ENCODE data around the gene RBM20. TPM values are rescaled to one million over a fixed set of nuclear protein-coding genes. Genes with fewer than 3 reads are reported as not detected.

RBM20 gene
- total RNA-seq, 2 experiments from 2014 or later, result 0.03 TPM; not detected in 1

DNA sequence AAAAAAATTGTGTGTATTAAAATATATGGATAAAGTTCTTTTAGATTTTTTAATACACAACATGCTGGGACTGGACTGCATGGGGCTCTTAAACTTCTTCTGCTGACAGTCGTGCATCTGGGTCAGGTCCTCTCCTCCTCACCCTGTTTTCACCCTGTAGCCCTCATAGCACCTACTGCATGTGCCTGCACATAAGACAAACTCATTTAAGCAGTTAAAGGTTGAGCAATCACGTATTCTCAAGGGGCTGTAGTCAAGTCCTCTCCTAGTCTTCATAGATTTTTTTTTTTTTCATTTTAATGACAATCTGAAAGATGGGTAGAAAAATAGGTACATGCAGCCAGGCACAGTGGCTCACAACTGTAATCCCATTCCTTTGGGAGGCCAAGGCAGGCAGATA lies 204.0 kb downstream of the RBM20 start:
- no peaks in the 10 kb centered on the region for H3K9me3 Mint-ChIP-seq (ENCODE audit: insufficient read depth)
- ATAC-seq, result no peak
- CTCF ChIA-PET, result no interaction called here

DNA sequence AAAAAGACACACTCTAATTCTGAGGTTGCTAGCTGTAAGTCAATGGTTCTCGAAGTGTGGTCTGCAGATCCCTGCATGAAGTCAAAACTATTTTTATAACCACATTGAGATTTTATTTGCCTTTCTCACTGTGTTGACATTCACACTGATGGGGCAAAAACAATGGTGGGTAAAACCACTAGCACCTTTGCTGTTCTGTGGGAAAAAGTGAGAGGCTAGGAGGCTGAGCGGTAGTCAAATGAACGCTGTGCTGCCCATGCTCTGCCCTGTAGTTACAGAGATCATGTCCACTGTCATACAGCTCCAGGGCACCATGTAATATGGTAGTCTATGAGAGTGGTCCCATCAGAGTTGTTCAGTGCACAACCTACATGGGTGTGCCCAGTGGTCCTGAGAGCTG lies 206.0 kb downstream of the RBM20 start:
- Mint-ChIP-seq H3K9me3 (ENCODE audit: insufficient read depth) (no peaks in the 10 kb centered on the region), H3K4me1 (ENCODE audit: low read depth) (peaks cover 72% of the 10 kb centered on the region), H3K36me3 (ENCODE audit: low read depth) (peaks cover 2% of the 10 kb centered on the region), H3K4me3 (no peak overlapping the region), H3K27ac (no peak overlapping the region), H3K27me3 (ENCODE audit: low read depth) (no peaks in the 10 kb centered on the region)
- ChIA-PET CTCF (interaction anchor here (0.8 to 3.6 kb wide), 5 partner anchors 11 to 47 kb away, joined by 3 to 16 read pairs (median 5); partner anchors contain the start of gene PDCD4), POLR2A (interaction anchor here (0.7 to 2.0 kb wide), 4 partner anchors 10 to 1461 kb away, joined by 3 to 10 read pairs (median 4); partner anchors contain the start of gene PDCD4)
- peak; percentile 37 for ATAC-seq
- DNase-seq, result no peak

More for the DNA sequence above, 204.0 kb downstream of the RBM20 start:
- H3K4me1 Mint-ChIP-seq (ENCODE audit: low read depth), result peaks cover 71% of the 10 kb centered on the region
- POLR2A ChIA-PET, result no interaction called here
- peaks cover 1% of the 10 kb centered on the region for H3K36me3 Mint-ChIP-seq (ENCODE audit: low read depth)
- no peak overlapping the region for H3K27ac Mint-ChIP-seq
- no peaks in the 10 kb centered on the region for H3K27me3 Mint-ChIP-seq (ENCODE audit: low read depth)
- DNase-seq, result no peak
- H3K4me3 Mint-ChIP-seq, result no peak overlapping the region

DNA sequence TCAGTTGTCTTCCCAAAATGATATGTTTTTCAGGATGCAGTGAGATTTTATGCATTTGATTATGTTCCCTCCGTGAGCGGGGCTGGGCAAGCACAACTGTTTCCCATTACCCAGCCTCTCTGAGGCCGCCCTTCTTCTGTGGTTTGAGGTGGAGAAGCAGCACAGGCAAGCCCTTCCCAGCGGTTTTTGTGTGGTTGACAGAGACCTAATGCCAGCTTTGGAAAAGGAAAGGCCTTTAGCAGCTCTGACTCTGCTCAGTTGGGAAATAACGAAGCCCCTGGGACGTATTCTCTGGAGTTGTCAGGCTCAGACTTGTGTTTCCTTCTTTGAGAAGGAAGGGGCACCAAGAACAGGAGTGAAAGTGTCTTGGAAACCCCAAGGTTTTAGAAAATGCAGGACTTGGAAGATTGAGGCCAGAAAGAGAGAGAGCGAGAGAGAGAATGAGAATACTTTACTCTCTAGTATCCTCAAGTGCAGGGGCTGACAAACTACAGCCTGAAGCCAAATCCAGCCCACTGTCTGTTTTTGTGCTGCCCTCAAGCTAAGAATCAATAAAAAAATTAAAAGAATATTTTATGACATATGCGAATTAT lies 207.0 kb downstream of the RBM20 start:
- peak overlapping the region; percentile 46 for H3K4me3 Mint-ChIP-seq
- peaks cover 4% of the 10 kb centered on the region for H3K36me3 Mint-ChIP-seq (ENCODE audit: low read depth)
- ATAC-seq (peak; percentile 60), DNase-seq (no peak)
- H3K27me3 Mint-ChIP-seq (ENCODE audit: low read depth), result no peaks in the 10 kb centered on the region
- ChIA-PET POLR2A (interaction anchor here (1.3 to 2.0 kb wide), 3 partner anchors 9 to 20 kb away, joined by 6 to 10 read pairs (median 10); partner anchors contain the start of gene PDCD4), CTCF (interaction anchor here (0.7 to 3.6 kb wide), 9 partner anchors 8 to 102 kb away, joined by 3 to 16 read pairs (median 4); partner anchors contain the start of gene PDCD4)
- no peaks in the 10 kb centered on the region for H3K9me3 Mint-ChIP-seq (ENCODE audit: insufficient read depth)
- peaks cover 72% of the 10 kb centered on the region for H3K4me1 Mint-ChIP-seq (ENCODE audit: low read depth)
- H3K27ac Mint-ChIP-seq, result peak overlapping the region; percentile 19

DNA sequence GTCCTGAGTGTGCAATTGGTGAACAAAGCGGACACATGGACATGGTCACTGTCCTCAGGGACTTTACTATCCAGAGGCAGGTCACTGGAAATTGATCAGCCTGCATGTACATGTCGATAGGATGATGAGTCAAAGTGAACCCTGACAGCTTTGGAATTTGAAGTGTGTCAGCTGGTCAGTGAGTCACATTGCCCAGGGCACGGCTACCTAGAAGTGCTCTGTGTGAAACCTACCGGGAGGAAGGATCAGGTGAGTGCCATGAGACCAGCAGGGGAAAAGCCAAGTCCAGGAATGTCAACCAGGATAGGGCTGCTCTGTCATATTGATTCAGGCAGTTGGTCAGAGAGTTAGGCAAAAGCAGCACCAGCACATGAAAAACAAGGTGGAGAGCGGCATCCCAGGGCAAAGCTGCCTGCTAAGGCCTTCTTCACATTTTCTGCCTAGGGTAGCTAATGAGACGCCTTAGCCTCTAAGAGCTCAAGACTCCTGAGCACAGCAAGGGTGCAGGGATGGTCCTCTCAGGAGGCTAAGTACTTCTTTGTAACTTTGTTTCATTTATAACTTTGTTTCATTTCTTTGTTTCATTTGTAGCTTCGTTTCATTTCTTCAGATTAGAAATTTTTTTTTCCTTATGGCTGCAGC lies 208.2 kb downstream of the RBM20 start:
- ATAC-seq (peak; percentile 33), DNase-seq (no peak)
- peak overlapping the region; percentile 22 for H3K4me3 Mint-ChIP-seq
- ChIA-PET CTCF (interaction anchor here (0.7 to 3.6 kb wide), 13 partner anchors 8 to 547 kb away, joined by 3 to 16 read pairs (median 4); no protein-coding TSS in a partner anchor), POLR2A (interaction anchor here (0.6 to 1.9 kb wide), 6 partner anchors 8 to 68 kb away, joined by 4 to 13 read pairs (median 8); partner anchors contain the start of gene PDCD4)
- H3K27me3 Mint-ChIP-seq (ENCODE audit: low read depth), result no peaks in the 10 kb centered on the region
- H3K36me3 Mint-ChIP-seq (ENCODE audit: low read depth), result peaks cover 4% of the 10 kb centered on the region
- H3K4me1 Mint-ChIP-seq (ENCODE audit: low read depth), result peaks cover 71% of the 10 kb centered on the region
- no peaks in the 10 kb centered on the region for H3K9me3 Mint-ChIP-seq (ENCODE audit: insufficient read depth)
- no peak overlapping the region for H3K27ac Mint-ChIP-seq

DNA sequence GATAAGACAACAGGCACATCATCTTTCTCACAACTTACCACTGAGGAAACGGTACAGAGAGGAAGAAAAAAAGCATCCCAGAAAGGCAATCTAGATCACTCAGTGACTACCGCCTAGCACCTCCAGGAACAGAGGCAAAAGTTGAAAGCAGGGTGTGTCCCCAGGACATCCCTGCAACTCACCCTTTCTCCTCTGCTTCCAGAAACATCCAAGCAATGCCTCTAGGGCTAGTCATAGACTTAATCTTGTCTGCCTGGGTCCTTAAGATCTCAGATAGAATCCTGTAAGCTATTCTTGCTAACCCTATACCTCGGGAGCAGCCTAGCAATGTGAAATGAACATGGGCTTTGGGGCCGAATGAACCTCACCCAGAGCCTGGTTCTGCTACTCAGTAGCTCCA lies 208.8 kb downstream of the RBM20 start:
- Mint-ChIP-seq H3K4me1 (ENCODE audit: low read depth) (peaks cover 76% of the 10 kb centered on the region), H3K27me3 (ENCODE audit: low read depth) (no peaks in the 10 kb centered on the region), H3K4me3 (peak overlapping the region; percentile 22), H3K27ac (no peak overlapping the region), H3K36me3 (ENCODE audit: low read depth) (peaks cover 4% of the 10 kb centered on the region), H3K9me3 (ENCODE audit: insufficient read depth) (no peaks in the 10 kb centered on the region)
- ATAC-seq (no peak), DNase-seq (no peak)
- POLR2A ChIA-PET, result interaction anchor here (0.9 to 1.9 kb wide), 5 partner anchors 8 to 20 kb away, joined by 4 to 13 read pairs (median 10); partner anchors contain the start of gene PDCD4
- CTCF ChIA-PET, result interaction anchor here (0.7 to 3.6 kb wide), 9 partner anchors 8 to 548 kb away, joined by 3 to 16 read pairs (median 3); no protein-coding TSS in a partner anchor

DNA sequence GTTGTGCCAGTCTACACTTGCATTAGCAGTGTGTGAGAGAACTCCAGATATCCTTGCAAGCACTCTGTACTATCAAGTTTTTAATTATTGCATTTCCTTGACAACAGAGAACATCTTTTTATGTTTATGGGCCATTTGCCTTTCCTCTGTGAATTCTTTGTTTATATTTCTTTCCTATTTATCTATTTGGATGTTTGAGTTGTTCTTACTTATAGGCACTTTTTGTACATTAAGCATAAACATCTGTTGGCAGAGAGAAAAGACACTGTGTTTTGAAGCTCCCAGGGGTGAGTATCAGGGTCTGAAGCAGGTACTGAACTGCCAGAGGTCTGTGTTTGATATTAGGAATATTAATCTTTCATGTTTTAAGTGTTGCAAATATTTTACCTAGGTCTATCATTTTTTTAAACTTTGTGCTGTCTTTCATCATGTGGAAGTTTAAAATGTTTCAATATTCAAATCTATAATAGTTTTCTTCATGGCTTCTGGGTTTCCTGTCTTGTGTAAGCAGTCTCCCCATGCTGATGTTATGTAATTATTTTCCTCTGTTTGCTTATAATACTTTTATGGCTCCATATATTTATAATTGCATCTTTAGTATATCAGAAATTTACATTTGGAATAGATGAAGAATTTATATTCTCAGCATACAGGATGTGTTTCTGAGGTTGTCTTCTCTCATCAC lies 209.9 kb downstream of the RBM20 start:
- CTCF ChIA-PET, result interaction anchor here (1.0 to 3.6 kb wide), 4 partner anchors 11 to 108 kb away, joined by 3 to 16 read pairs (median 6); no protein-coding TSS in a partner anchor
- DNase-seq (no peak), ATAC-seq (no peak)
- POLR2A ChIA-PET, result interaction anchor here (1.0 to 1.2 kb wide), 2 partner anchors 11 to 12 kb away, joined by 3 to 4 read pairs; no protein-coding TSS in a partner anchor
- H3K4me1 Mint-ChIP-seq (ENCODE audit: low read depth), result peaks cover 82% of the 10 kb centered on the region
- H3K4me3 Mint-ChIP-seq, result no peak overlapping the region
- H3K27me3 Mint-ChIP-seq (ENCODE audit: low read depth), result no peaks in the 10 kb centered on the region
- no peak overlapping the region for H3K27ac Mint-ChIP-seq
- H3K36me3 Mint-ChIP-seq (ENCODE audit: low read depth), result peaks cover 9% of the 10 kb centered on the region
- no peaks in the 10 kb centered on the region for H3K9me3 Mint-ChIP-seq (ENCODE audit: insufficient read depth)

DNA sequence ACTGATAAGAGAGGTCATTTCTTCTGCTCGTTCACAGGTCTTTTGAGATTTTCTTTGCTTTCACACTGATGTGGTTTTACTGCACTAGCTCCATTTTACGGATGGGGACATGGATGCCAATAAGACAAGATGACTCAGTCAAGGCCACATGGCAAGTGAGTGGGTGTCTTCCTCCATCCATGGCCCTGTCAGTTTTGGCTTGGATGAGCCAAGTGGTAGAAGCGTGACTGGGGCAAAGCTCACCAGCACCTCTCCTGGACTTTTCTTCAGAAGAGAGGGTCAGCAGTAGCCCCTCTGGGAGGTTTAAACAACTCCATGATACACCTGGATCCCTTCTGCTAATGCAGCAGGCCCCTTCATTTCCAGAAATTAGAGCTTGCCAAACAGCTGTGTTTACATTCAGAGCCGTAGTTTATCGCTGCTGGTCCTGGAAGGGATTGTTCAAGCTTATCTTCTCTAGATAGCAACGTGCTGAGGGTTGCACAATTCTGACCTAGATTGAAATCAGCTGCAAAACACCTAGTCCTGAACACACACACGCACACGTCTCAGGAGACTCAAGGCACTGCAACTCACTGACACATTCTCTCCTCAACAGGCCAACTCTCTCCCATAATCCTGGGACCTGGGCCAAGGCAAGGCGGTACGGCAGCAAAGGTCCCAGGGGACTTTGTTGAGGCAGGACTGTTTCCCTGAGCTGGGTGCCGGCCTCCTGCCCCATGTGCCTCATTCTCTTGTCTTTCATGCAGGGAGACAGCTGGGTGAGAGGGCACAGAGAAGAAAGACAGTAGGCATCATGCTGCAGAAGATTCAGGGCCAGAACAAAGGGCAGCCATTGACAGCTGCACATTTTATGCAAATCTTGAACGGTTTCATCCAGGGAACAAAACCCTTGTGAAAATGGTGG lies 213.4 kb downstream of the RBM20 start:
- peak overlapping the region; percentile 45 for H3K4me3 Mint-ChIP-seq
- CTCF ChIA-PET, result interaction anchor here (0.8 to 6.7 kb wide), 14 partner anchors 8 to 112 kb away, joined by 3 to 46 read pairs (median 8); partner anchors contain the start of gene PDCD4
- ATAC-seq (no peak), DNase-seq (peak; percentile 21)
- H3K27me3 Mint-ChIP-seq (ENCODE audit: low read depth), result no peaks in the 10 kb centered on the region
- POLR2A ChIA-PET, result interaction anchor here (1.2 to 3.5 kb wide), 4 partner anchors 14 to 55 kb away, joined by 3 to 20 read pairs (median 5); partner anchors contain the start of gene PDCD4
- peak overlapping the region; percentile 60 for H3K27ac Mint-ChIP-seq
- H3K36me3 Mint-ChIP-seq (ENCODE audit: low read depth), result peaks cover 9% of the 10 kb centered on the region
- H3K4me1 Mint-ChIP-seq (ENCODE audit: low read depth), result peaks cover 84% of the 10 kb centered on the region
- no peaks in the 10 kb centered on the region for H3K9me3 Mint-ChIP-seq (ENCODE audit: insufficient read depth)

DNA sequence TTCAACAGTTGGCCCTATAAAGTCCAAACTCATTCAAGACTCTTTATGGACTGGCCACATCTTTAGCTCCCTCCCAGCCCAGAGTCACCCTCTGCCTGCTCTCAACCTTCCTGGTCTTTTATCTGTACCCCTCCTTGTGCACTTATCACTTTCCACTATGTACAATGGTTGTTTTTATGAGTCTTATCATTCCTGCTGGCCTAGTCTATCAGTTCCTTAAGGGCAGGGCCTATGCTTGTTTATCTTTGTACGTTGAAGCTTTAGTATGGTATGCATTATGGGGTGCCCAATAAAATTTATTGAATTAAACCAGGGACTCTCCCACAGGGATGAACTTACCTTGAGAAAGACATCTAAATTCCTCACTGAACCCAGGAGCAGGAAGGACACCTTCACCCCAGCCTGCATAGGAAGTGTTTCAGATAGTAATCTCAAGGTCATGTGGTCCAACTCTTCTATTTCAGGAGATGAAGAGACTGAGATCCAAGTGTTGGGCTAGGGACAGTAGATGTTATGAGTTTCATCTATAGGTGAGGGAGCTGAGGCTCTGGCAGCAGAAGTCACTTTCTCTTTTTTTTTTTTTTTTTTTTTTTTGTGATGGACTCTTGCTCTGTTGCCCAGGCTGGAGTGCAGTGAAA lies 214.3 kb downstream of the RBM20 start:
- peaks cover 84% of the 10 kb centered on the region for H3K4me1 Mint-ChIP-seq (ENCODE audit: low read depth)
- ATAC-seq, result peak; percentile 16
- peaks cover 9% of the 10 kb centered on the region for H3K36me3 Mint-ChIP-seq (ENCODE audit: low read depth)

DNA sequence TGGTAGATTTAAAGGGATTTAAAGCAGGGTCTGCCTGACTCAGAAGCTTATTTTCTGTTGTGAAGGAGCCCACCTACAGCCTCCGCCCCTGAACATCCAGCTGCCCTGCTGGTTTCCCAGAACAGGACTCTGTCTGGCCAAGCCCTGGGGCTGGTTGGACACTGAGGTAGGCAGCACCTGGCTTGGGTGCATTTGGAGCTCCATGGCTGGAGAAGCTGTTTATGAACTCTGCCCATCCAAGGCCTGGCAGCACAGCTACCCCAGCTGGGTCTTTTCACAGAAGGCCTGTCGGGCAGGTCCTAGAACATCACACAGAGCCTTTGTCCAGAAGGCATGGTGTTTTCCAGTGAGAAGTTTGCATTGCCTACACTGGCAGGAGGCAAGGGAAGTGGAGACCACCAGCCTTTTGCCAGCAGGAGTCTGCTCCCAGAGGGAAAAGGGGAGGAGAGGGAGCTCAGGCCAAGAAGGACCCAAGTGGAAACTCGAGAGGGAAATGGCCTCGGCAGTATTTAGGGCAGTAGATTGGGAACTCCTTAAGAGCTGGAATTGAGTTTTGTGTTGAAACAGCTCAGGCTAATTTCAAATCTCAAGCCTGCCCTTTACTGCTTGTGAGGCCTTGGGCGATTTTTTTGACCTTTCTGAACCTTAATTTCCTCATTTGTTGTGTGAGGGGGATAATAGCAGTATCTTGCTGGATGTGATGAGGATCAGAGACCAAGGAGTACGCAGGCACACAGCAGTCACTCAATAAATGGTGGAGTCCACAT lies 215.3 kb downstream of the RBM20 start:
- H3K4me1 Mint-ChIP-seq (ENCODE audit: low read depth), result peaks cover 84% of the 10 kb centered on the region
- ATAC-seq, result no peak
- peak; percentile 21 for DNase-seq
- H3K36me3 Mint-ChIP-seq (ENCODE audit: low read depth), result peaks cover 9% of the 10 kb centered on the region
- H3K4me3 Mint-ChIP-seq, result peak overlapping the region; percentile 53
- no peaks in the 10 kb centered on the region for H3K27me3 Mint-ChIP-seq (ENCODE audit: low read depth)
- POLR2A ChIA-PET, result interaction anchor here (0.8 to 3.5 kb wide), 9 partner anchors 9 to 187 kb away, joined by 3 to 20 read pairs (median 3); partner anchors contain the start of genes BBIP1, PDCD4 and SHOC2
- H3K9me3 Mint-ChIP-seq (ENCODE audit: insufficient read depth), result no peaks in the 10 kb centered on the region
- CTCF ChIA-PET, result interaction anchor here (0.6 to 6.7 kb wide), 15 partner anchors 9 to 113 kb away, joined by 3 to 46 read pairs (median 8); partner anchors contain the start of gene PDCD4
- peak overlapping the region; percentile 92 for H3K27ac Mint-ChIP-seq

More for the DNA sequence above, 214.3 kb downstream of the RBM20 start:
- Mint-ChIP-seq H3K27me3 (ENCODE audit: low read depth) (no peaks in the 10 kb centered on the region), H3K27ac (peak overlapping the region; percentile 74), H3K4me3 (peak overlapping the region; percentile 45), H3K9me3 (ENCODE audit: insufficient read depth) (no peaks in the 10 kb centered on the region)
- DNase-seq, result peak; percentile 20
- ChIA-PET POLR2A (interaction anchor here (0.8 to 3.5 kb wide), 7 partner anchors 8 to 186 kb away, joined by 3 to 20 read pairs (median 6); partner anchors contain the start of gene PDCD4), CTCF (interaction anchor here (0.8 to 6.7 kb wide), 16 partner anchors 9 to 112 kb away, joined by 3 to 46 read pairs (median 8); partner anchors contain the start of gene PDCD4)

All from activated CD8-positive, alpha-beta T cell treated with anti-CD3 and anti-CD28 coated beads, Interleukin-2, amount 10 ng/mL, durations not matched to agents 7 days and 5 days (primary cell).